ENCODE results near the gene CEP41. TPM values are rescaled to one million over a fixed set of nuclear protein-coding genes. Genes with fewer than 3 reads are reported as not detected.

CEP41 gene
- total RNA-seq, 1 experiment from 2014 or later, result 7.1 TPM

DNA sequence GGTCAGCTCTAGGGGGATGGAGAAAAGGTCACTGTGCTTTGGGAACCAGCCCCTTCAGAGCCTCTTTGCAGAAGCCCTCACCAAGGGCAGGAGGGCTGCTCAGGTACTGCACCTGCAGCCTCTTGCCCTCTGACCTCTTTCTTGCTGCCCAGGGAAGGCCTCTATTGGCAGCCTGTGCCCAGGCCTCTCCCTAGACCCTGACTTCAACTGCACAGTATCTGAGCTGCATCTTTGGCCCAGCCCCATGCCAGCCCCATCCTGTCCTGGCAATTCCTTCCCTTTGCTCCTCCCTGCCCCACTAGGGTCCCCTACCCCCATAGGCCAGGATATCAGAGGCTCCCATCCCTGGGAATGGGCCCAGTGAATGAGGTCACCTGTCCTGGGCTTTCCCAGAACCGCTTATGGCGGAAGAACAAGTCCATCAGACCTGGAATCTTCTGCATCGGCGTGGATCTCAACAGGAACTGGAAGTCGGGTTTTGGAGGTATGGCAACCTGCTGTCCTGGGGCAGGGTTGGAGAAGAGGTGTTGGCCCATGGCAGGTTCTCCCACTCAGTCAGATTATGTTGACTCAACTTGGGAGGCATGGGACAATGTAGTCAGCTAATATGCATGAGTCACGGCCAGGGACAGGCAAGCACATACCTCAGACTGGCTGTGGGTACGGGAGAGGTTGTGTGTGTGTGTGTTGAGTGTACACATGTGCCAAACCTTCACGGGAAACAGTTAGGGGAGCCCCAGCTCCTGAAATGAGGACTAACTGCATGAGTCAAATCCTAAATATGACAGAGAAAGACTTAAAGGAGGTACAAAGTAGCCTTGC, 77.6 kb downstream of the CEP41 start:
- Mint-ChIP-seq H3K9me3 (peaks cover 23% of the 10 kb centered on the region), H3K36me3 (peaks cover 12% of the 10 kb centered on the region), H3K4me3 (no peak overlapping the region), H3K27ac (no peak overlapping the region), H3K27me3 (ENCODE audit: low read depth) (no peaks in the 10 kb centered on the region; the same call in none of the 2 replicates), H3K4me1 (peaks cover 14% of the 10 kb centered on the region)
- TF ChIP-seq TEAD4 (CRISPR knock-in tag; IDR thresholded peaks at IDR 0.05) (no peak), ZBTB21 (CRISPR knock-in tag; IDR thresholded peaks at IDR 0.05; ENCODE audit: borderline replicate concordance) (no peak), MAX (CRISPR knock-in tag; IDR thresholded peaks at IDR 0.05) (no peak), HMGA2 (CRISPR knock-in tag; IDR thresholded peaks at IDR 0.05) (no peak), RORB (CRISPR knock-in tag; IDR thresholded peaks at IDR 0.05) (no peak), FOXJ3 (CRISPR knock-in tag; IDR thresholded peaks at IDR 0.05; ENCODE audit: borderline replicate concordance) (no peak), AR (CRISPR knock-in tag; IDR thresholded peaks at IDR 0.05) (no peak)
- DNase-seq (ENCODE audit: low spot score) (no peak), ATAC-seq (no peak)
- CTCF ChIA-PET, result no interaction called here
- POLR2A ChIA-PET, result no interaction called here

DNA sequence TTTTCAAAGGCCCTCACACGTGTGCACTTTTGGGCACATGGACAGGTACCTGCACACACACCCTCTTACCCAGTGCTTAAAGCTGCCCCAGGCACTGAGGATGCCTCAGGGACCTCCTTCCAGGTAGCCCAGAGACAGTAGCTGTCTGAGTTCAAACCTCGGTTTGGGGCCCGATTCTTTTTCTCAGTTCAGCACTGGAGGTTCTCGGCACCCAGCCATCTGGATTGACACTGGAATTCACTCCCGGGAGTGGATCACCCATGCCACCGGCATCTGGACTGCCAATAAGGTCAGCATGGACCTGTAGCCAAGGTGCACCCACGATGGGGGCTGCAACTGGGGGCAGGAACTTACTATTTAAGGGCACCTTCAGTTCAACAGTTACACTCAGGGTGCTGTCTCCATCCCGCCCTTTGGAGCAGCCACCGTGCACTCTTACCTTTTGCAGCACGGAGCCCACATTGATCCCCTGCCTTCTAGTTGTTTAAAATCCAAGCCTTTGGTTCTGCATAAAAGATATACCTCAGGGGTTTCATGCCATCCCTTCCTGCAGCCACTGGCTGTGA, 78.5 kb downstream of the CEP41 start:
- no peak overlapping the region for H3K4me3 Mint-ChIP-seq
- peaks cover 23% of the 10 kb centered on the region for H3K9me3 Mint-ChIP-seq
- peaks cover 14% of the 10 kb centered on the region for H3K4me1 Mint-ChIP-seq
- no peak for DNase-seq (ENCODE audit: low spot score)
- peaks cover 12% of the 10 kb centered on the region for H3K36me3 Mint-ChIP-seq
- H3K27me3 Mint-ChIP-seq (ENCODE audit: low read depth), result no peaks in the 10 kb centered on the region; the same call in none of the 2 replicates
- ChIA-PET CTCF (no interaction called here), POLR2A (no interaction called here)
- ATAC-seq, result no peak
- no peak overlapping the region for H3K27ac Mint-ChIP-seq
- TF ChIP-seq OVOL2 (CRISPR knock-in tag; IDR thresholded peaks at IDR 0.05; ENCODE audit: borderline replicate concordance) (no peak), FOXJ3 (CRISPR knock-in tag; IDR thresholded peaks at IDR 0.05; ENCODE audit: borderline replicate concordance) (no peak), MXD4 (CRISPR knock-in tag; IDR thresholded peaks at IDR 0.05; ENCODE audit: borderline replicate concordance) (no peak), ZNF317 (CRISPR knock-in tag; IDR thresholded peaks at IDR 0.05; ENCODE audit: borderline replicate concordance, low read depth) (no peak), SP1 (CRISPR knock-in tag; conservative IDR thresholded peaks at IDR 0.05) (no peak), SMAD4 (CRISPR knock-in tag; IDR thresholded peaks at IDR 0.05) (no peak), KAT7 (CRISPR knock-in tag; IDR thresholded peaks at IDR 0.05; ENCODE audit: borderline replicate concordance) (no peak), SMAD3 (CRISPR knock-in tag; IDR thresholded peaks at IDR 0.05; ENCODE audit: borderline replicate concordance) (no peak), FOXP1 (CRISPR knock-in tag; IDR thresholded peaks at IDR 0.05; ENCODE audit: borderline replicate concordance) (no peak), GABPB1 (CRISPR knock-in tag; IDR thresholded peaks at IDR 0.05) (no peak), NFATC4 (CRISPR knock-in tag; IDR thresholded peaks at IDR 0.05) (no peak), NR1H2 (CRISPR knock-in tag; IDR thresholded peaks at IDR 0.05) (no peak), SOX15 (CRISPR knock-in tag; IDR thresholded peaks at IDR 0.05) (no peak), ZNF219 (CRISPR knock-in tag; IDR thresholded peaks at IDR 0.05; ENCODE audit: borderline replicate concordance) (no peak)
- TF ChIP-seq, protein P1, sequence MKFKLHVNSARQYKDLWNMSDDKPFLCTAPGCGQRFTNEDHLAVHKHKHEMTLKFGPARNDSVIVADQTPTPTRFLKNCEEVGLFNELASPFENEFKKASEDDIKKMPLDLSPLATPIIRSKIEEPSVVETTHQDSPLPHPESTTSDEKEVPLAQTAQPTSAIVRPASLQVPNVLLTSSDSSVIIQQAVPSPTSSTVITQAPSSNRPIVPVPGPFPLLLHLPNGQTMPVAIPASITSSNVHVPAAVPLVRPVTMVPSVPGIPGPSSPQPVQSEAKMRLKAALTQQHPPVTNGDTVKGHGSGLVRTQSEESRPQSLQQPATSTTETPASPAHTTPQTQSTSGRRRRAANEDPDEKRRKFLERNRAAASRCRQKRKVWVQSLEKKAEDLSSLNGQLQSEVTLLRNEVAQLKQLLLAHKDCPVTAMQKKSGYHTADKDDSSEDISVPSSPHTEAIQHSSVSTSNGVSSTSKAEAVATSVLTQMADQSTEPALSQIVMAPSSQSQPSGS (CRISPR knock-in tag; IDR thresholded peaks at IDR 0.05; ENCODE audit: borderline replicate concordance, low read depth), result no peak
- TF ChIP-seq, protein P2, sequence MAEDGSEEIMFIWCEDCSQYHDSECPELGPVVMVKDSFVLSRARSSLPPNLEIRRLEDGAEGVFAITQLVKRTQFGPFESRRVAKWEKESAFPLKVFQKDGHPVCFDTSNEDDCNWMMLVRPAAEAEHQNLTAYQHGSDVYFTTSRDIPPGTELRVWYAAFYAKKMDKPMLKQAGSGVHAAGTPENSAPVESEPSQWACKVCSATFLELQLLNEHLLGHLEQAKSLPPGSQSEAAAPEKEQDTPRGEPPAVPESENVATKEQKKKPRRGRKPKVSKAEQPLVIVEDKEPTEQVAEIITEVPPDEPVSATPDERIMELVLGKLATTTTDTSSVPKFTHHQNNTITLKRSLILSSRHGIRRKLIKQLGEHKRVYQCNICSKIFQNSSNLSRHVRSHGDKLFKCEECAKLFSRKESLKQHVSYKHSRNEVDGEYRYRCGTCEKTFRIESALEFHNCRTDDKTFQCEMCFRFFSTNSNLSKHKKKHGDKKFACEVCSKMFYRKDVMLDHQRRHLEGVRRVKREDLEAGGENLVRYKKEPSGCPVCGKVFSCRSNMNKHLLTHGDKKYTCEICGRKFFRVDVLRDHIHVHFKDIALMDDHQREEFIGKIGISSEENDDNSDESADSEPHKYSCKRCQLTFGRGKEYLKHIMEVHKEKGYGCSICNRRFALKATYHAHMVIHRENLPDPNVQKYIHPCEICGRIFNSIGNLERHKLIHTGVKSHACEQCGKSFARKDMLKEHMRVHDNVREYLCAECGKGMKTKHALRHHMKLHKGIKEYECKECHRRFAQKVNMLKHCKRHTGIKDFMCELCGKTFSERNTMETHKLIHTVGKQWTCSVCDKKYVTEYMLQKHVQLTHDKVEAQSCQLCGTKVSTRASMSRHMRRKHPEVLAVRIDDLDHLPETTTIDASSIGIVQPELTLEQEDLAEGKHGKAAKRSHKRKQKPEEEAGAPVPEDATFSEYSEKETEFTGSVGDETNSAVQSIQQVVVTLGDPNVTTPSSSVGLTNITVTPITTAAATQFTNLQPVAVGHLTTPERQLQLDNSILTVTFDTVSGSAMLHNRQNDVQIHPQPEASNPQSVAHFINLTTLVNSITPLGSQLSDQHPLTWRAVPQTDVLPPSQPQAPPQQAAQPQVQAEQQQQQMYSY (CRISPR knock-in tag; IDR thresholded peaks at IDR 0.05), result no peak
